OCI-LY3 (cell line): Measurements from ENCODE around the gene ELFN2.

ENCODE experiments used
- H2AFZ ChIP-seq: fragments of 200-600, 300-600 bp; shearing (Covaris generic); 2 replicates; pipeline ENCODE4 v1.6.0; 2014; ENCODE audit warnings: antibody characterized with exemption, low read depth, low read length
- H3K27ac ChIP-seq: fragments of 200-600, 300-600 bp; sonication (generic); 2 replicates; pipeline ENCODE4 v1.5.1; 2014; ENCODE audit warnings: mild to moderate bottlenecking, low read length, moderate library complexity, mixed read lengths
- H3K27me3 ChIP-seq: fragments of 200-600, 300-600 bp; sonication (generic); 2 replicates; pipeline ENCODE4 v1.6.1; 2014; ENCODE audit warnings: low read depth, low read length, mixed read lengths
- H3K36me3 ChIP-seq: fragments of 200-600, 300-600 bp; sonication (generic); replicated peaks from 2 replicates; pipeline ENCODE3; 2014; ENCODE audit warnings: low read depth, low read length, mixed read lengths
- H3K4me1 ChIP-seq: fragments of 300-600, 200-600 bp; sonication (generic); 2 replicates; pipeline ENCODE4 v1.6.1; 2014; ENCODE audit warnings: low read length, mixed read lengths
- H3K4me2 ChIP-seq: fragments of 200-600, 300-600 bp; sonication (generic); 2 replicates; pipeline ENCODE4 v1.6.1; 2014; ENCODE audit warnings: low read length, mixed read lengths
- H3K4me3 ChIP-seq: fragments of 300-600, 200-600 bp; sonication (generic); 2 replicates; pipeline ENCODE4 v1.5.1; 2014; ENCODE audit warnings: antibody characterized with exemption, mild to moderate bottlenecking, low read length, moderate library complexity
- H3K79me2 ChIP-seq: fragments of 300-600, 200-600 bp; shearing (Covaris generic); 2 replicates; pipeline ENCODE4 v1.6.1; 2014; ENCODE audit warnings: mild to moderate bottlenecking, low read length, mixed read lengths
- H3K9ac ChIP-seq: fragments of 300-600, 200-600 bp; shearing (Covaris generic); 2 replicates; pipeline ENCODE4 v1.6.0; 2014; ENCODE audit warnings: mild to moderate bottlenecking, low read length, moderate library complexity
- H3K9me3 ChIP-seq: fragments of 200-600, 300-600 bp; shearing (Covaris generic); 2 replicates; pipeline ENCODE4 v1.6.1; 2014; ENCODE audit warnings: low read length, mixed read lengths; ENCODE audit not compliant: insufficient read depth
- H4K20me1 ChIP-seq: fragments of 200-600, 300-600 bp; sonication (generic); 2 replicates; pipeline ENCODE4 v1.6.1; 2016; ENCODE audit warnings: low read length, mixed read lengths; ENCODE audit not compliant: insufficient read depth
- CTCF ChIP-seq: fragments of 200-600, 300-600 bp; sonication (generic); IDR thresholded peaks from 2 replicates; pipeline ENCODE4 v1.5.1; 2014; ENCODE audit warnings: antibody characterized with exemption, low read length, low read depth
- EZH2phosphoT487 ChIP-seq: fragments of 200-600 bp; shearing (Covaris generic); IDR thresholded peaks from 2 replicates; pipeline ENCODE4 v1.6.1; 2018; ENCODE audit warnings: antibody characterized with exemption, mixed run types, low read depth

ELFN2 gene

DNA sequence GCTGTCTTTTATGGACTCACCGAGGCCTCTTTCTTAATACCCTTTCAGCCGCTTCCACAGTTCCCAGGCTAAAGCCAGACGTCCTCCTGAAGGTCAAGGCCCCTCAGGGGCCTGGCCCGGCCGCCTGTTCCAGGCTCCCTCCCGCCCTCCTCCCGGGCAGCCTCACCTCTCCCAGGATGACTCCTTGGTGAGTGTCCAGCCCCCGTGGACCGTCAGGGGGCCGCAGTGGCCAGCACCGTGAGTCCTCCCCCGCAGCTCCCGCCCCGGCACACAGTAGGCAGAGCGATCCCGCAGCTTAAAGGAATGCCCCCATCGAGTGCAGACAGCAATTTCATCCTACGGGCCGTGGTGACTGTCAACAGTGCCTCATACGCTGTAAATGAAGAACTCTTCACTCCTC is 32.9 kb downstream of the ELFN2 start:
- H3K9ac ChIP-seq, result no peak overlapping the region
- no peaks in the 10 kb centered on the region for H3K9me3 ChIP-seq
- H2AFZ ChIP-seq, result no peak overlapping the region
- no peak overlapping the region for H3K27ac ChIP-seq
- no peak overlapping the region for H3K4me2 ChIP-seq
- no peaks in the 10 kb centered on the region for H3K79me2 ChIP-seq
- no peaks in the 10 kb centered on the region for H3K4me1 ChIP-seq
- H3K36me3 ChIP-seq, result no peaks in the 10 kb centered on the region
- no peaks in the 10 kb centered on the region for H4K20me1 ChIP-seq
- TF ChIP-seq EZH2phosphoT487 (no peak), CTCF (no peak)
- H3K27me3 ChIP-seq, result peaks cover 22% of the 10 kb centered on the region
- H3K4me3 ChIP-seq, result no peak overlapping the region

DNA sequence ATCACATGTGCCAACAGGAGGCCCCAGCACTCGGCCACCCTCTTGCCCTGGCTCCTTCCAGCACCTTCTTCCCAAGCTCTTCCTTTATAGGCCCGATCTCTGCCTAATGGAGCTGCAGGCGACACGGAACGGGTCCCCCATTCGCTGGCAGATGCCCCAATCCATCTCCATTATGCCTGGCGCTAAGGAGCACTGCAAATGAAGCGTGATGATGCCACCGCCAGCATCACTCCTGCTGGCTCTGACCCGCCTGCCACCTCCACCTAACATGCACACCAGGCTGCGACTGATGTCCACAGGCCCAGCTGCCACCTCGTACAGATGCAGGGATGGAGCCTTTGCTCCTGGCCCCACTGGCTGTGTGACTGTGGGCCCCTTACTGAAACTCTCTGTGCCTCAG is 33.5 kb downstream of the ELFN2 start:
- Histone ChIP-seq H2AFZ (no peak overlapping the region), H3K4me3 (no peak overlapping the region), H3K4me2 (no peak overlapping the region), H3K36me3 (no peaks in the 10 kb centered on the region), H3K9ac (no peak overlapping the region), H3K4me1 (no peaks in the 10 kb centered on the region), H4K20me1 (no peaks in the 10 kb centered on the region), H3K9me3 (no peaks in the 10 kb centered on the region), H3K27ac (no peak overlapping the region), H3K79me2 (no peaks in the 10 kb centered on the region), H3K27me3 (peaks cover 25% of the 10 kb centered on the region)
- TF ChIP-seq CTCF, result no peak
- TF ChIP-seq EZH2phosphoT487, result no peak

DNA sequence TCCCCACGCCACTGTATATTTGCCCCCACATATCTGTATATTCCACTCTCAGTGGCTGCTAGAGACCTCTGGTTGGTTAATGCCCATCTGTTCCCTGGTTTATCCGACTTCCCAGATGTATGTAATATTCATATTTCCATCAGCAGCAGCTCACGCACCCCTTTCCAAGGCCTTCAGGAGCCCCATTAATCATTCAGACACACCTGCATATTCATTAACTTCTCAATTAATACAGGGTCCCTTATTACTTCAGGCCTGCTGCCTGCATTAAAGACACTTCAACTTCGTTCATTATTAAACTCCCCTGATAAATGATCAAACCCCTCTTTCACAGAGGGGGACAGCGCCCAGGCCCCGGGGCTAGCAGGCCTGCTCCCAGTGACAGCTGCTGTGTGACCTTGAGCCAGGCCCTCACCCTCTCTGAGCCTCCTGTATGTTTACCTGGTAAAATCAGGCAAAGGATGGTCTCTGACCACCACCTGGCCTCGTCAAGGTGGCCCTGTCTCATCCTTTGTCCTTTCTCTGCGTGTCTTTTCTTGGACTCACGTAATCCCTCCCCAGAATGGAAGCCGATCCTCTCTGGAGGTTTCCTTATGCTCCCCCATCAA is 34.5 kb downstream of the ELFN2 start:
- Histone ChIP-seq H3K9me3 (no peaks in the 10 kb centered on the region), H3K4me3 (no peak overlapping the region), H2AFZ (no peak overlapping the region), H3K27ac (no peak overlapping the region), H3K9ac (no peak overlapping the region), H3K27me3 (peaks cover 34% of the 10 kb centered on the region), H3K4me1 (no peaks in the 10 kb centered on the region), H4K20me1 (no peaks in the 10 kb centered on the region), H3K79me2 (no peaks in the 10 kb centered on the region), H3K4me2 (no peak overlapping the region), H3K36me3 (no peaks in the 10 kb centered on the region)
- TF ChIP-seq EZH2phosphoT487, result no peak
- no peak for TF ChIP-seq CTCF

DNA sequence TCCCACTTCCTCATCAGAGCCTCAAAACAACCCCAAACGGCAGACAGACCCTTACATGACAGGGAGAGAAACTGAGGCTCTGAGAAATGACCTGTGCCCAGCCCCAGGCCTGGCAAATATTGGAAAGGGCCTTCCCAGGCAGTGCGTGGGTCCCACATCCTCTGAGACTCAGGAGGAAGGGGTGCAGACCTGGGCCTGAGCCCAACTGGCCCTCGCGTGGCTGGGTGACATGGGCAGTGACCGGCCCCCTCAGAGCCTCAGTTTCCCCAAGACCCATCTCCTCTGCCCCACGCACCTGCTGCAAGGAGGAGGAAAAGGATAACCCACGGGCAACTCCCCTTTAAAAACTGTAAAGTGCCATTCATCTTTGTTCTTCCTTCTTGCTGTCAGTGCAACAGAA is 35.6 kb downstream of the ELFN2 start:
- Histone ChIP-seq H3K9ac (no peak overlapping the region), H3K27ac (no peak overlapping the region), H3K79me2 (no peaks in the 10 kb centered on the region), H3K4me1 (no peaks in the 10 kb centered on the region), H3K36me3 (no peaks in the 10 kb centered on the region), H3K4me2 (no peak overlapping the region), H3K27me3 (peaks cover 31% of the 10 kb centered on the region), H3K9me3 (no peaks in the 10 kb centered on the region), H2AFZ (no peak overlapping the region), H4K20me1 (no peaks in the 10 kb centered on the region), H3K4me3 (no peak overlapping the region)
- TF ChIP-seq EZH2phosphoT487, result no peak

GRCh38 chr22:37390075-37390474 is 37.2 kb downstream of the ELFN2 start:
- Histone ChIP-seq H4K20me1 (no peaks in the 10 kb centered on the region), H3K79me2 (no peaks in the 10 kb centered on the region), H3K36me3 (no peaks in the 10 kb centered on the region), H3K4me2 (no peak overlapping the region), H3K4me3 (no peak overlapping the region), H3K9ac (no peak overlapping the region), H3K27me3 (peaks cover 20% of the 10 kb centered on the region), H2AFZ (no peak overlapping the region), H3K9me3 (no peaks in the 10 kb centered on the region), H3K27ac (no peak overlapping the region), H3K4me1 (no peaks in the 10 kb centered on the region)
- TF ChIP-seq EZH2phosphoT487 (no peak), CTCF (no peak)
